ENCODE measurements around the gene SLC22A14.
"Not testable (repeated sequence)": the region's sequence is repeated elsewhere in the genome, so short reads cannot be mapped to it uniquely, and the experiment has no call there.

Gene SLC22A14

GRCh38 chr3:38238416-38239008, 43.6 kb upstream of the SLC22A14 start:
- peaks cover 11% of the 10 kb centered on the region; the same call in 1 of the 2 replicates for H3K9me3 ChIP-seq (ENCODE audit: low read length)
- H3K79me2 ChIP-seq (ENCODE audit: insufficient read depth, low read length): no peaks in the 10 kb centered on the region
- no peaks in the 10 kb centered on the region for H3K4me1 ChIP-seq (ENCODE audit: insufficient read depth, low read length, severe bottlenecking)
- H3F3A ChIP-seq (ENCODE audit: insufficient read depth, low read length): no peaks in the 10 kb centered on the region
- no peaks in the 10 kb centered on the region for H3K27me3 ChIP-seq (ENCODE audit: insufficient read depth, low read length)
- no peaks in the 10 kb centered on the region for H3K9me2 ChIP-seq (ENCODE audit: low read depth, low read length)
- H3K27ac ChIP-seq (ENCODE audit: low read depth, low read length, poor library complexity, severe bottlenecking): no peak overlapping the region
- no peak overlapping the region for H3K4me3 ChIP-seq (ENCODE audit: low read depth, low read length, poor library complexity, severe bottlenecking)
- no peak overlapping the region for H3K4me2 ChIP-seq (ENCODE audit: low read length)
- peaks cover 70% of the 10 kb centered on the region for H3K36me3 ChIP-seq (ENCODE audit: insufficient read depth, low read length)
- no peak overlapping the region for H2AFZ ChIP-seq (ENCODE audit: low read length)
- H4K20me1 ChIP-seq (ENCODE audit: insufficient read depth, low read length): no peaks in the 10 kb centered on the region
- TF ChIP-seq CTCF (IDR thresholded peaks at IDR 0.05; ENCODE audit: low read length) (no peak), EZH2 (IDR thresholded peaks at IDR 0.05; ENCODE audit: borderline replicate concordance, low read length) (no peak)
- H3K9ac ChIP-seq (ENCODE audit: low read length): no peak overlapping the region

- not testable (repeated sequence) for H3K27ac ChIP-seq (ENCODE audit: low read depth, low read length, poor library complexity, severe bottlenecking); H3K79me2 ChIP-seq (ENCODE audit: insufficient read depth, low read length); H4K20me1 ChIP-seq (ENCODE audit: insufficient read depth, low read length); H3K27me3 ChIP-seq (ENCODE audit: insufficient read depth, low read length); H3K9me3 ChIP-seq (ENCODE audit: low read length); H3K4me2 ChIP-seq (ENCODE audit: low read length); H3K4me3 ChIP-seq (ENCODE audit: low read depth, low read length, poor library complexity, severe bottlenecking); H3K9me2 ChIP-seq (ENCODE audit: low read depth, low read length); H3K4me1 ChIP-seq (ENCODE audit: insufficient read depth, low read length, severe bottlenecking); H3K9ac ChIP-seq (ENCODE audit: low read length); H2AFZ ChIP-seq (ENCODE audit: low read length); H3F3A ChIP-seq (ENCODE audit: insufficient read depth, low read length)
- peaks cover 69% of the 10 kb centered on the region for H3K36me3 ChIP-seq (ENCODE audit: insufficient read depth, low read length)
These were observed 39.3 kb upstream of the SLC22A14 start for GRCh38 chr3:38242812-38243211.

DNA sequence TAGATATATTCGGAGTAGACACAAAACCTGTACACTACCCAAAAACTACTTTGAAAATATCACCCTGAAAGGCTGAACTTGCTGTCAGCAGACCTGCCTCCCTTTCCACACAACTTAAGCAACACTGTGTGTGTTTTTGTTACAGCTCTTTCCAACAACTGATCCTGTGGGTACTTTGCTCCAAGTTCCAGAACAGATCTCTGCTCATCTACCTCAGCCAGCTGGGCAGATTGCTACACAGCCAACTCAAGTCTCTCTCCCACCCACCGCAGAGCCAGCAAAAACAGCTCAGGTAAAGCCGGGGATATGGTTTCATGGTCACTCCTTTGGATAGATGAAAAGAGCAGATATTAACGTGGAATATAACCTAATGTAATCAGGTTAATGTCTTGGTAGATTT, 36.2 kb upstream of the SLC22A14 start:
- Histone ChIP-seq H3K79me2 (ENCODE audit: insufficient read depth, low read length) (no peaks in the 10 kb centered on the region), H3K4me3 (ENCODE audit: low read depth, low read length, poor library complexity, severe bottlenecking) (no peak overlapping the region), H3K27ac (ENCODE audit: low read depth, low read length, poor library complexity, severe bottlenecking) (no peak overlapping the region), H3K4me2 (ENCODE audit: low read length) (no peak overlapping the region), H4K20me1 (ENCODE audit: insufficient read depth, low read length) (no peaks in the 10 kb centered on the region), H3K27me3 (ENCODE audit: insufficient read depth, low read length) (no peaks in the 10 kb centered on the region), H3K9me3 (ENCODE audit: low read length) (no peaks in the 10 kb centered on the region), H3F3A (ENCODE audit: insufficient read depth, low read length) (no peaks in the 10 kb centered on the region), H2AFZ (ENCODE audit: low read length) (no peak overlapping the region), H3K4me1 (ENCODE audit: insufficient read depth, low read length, severe bottlenecking) (no peaks in the 10 kb centered on the region), H3K9me2 (ENCODE audit: low read depth, low read length) (no peaks in the 10 kb centered on the region), H3K36me3 (ENCODE audit: insufficient read depth, low read length) (peaks cover 66% of the 10 kb centered on the region), H3K9ac (ENCODE audit: low read length) (no peak overlapping the region)
- no peak for TF ChIP-seq CTCF (IDR thresholded peaks at IDR 0.05; ENCODE audit: low read length)

DNA sequence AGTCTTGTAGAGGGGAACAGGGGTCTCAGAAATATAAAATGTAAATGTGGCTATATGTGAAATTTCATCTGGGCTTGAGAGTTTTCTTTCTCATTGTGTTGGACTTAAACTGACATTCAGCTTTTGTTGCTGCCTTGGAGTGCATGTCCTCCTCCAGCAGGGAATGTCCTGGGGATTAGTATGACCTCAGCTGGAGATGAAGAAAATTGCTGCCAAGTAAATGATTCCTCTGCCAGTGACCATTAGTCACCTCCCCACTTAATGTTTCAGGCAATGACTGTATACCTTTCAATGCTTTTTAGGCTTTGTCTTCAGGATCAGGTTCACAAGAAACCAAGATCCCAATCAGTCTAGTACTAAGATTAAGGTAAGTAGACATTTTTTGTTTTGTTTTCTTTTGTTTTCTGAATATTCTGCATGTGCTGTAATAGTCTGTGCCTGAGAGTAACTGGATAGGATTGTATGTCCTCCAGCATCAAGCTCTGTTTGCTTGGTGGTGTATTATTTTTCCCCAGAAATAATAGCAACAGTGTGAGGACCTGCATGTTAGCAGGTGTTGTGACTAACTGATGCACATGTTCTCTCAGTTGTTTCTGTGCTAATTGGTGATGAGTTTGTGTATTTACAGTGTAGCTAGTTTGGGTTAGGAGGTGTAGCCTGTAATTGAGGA, 34.6 kb upstream of the SLC22A14 start:
- Histone ChIP-seq H3F3A (ENCODE audit: insufficient read depth, low read length) (no peaks in the 10 kb centered on the region), H3K4me2 (ENCODE audit: low read length) (no peak overlapping the region), H3K79me2 (ENCODE audit: insufficient read depth, low read length) (no peaks in the 10 kb centered on the region), H3K9me2 (ENCODE audit: low read depth, low read length) (no peaks in the 10 kb centered on the region), H3K27ac (ENCODE audit: low read depth, low read length, poor library complexity, severe bottlenecking) (no peak overlapping the region), H3K27me3 (ENCODE audit: insufficient read depth, low read length) (no peaks in the 10 kb centered on the region), H4K20me1 (ENCODE audit: insufficient read depth, low read length) (no peaks in the 10 kb centered on the region), H2AFZ (ENCODE audit: low read length) (no peak overlapping the region), H3K9me3 (ENCODE audit: low read length) (no peaks in the 10 kb centered on the region), H3K4me1 (ENCODE audit: insufficient read depth, low read length, severe bottlenecking) (no peaks in the 10 kb centered on the region), H3K36me3 (ENCODE audit: insufficient read depth, low read length) (peaks cover 75% of the 10 kb centered on the region), H3K9ac (ENCODE audit: low read length) (no peak overlapping the region), H3K4me3 (ENCODE audit: low read depth, low read length, poor library complexity, severe bottlenecking) (no peak overlapping the region)
- no peak for TF ChIP-seq CTCF (IDR thresholded peaks at IDR 0.05; ENCODE audit: low read length)
- TF ChIP-seq EZH2 (IDR thresholded peaks at IDR 0.05; ENCODE audit: borderline replicate concordance, low read length): no peak

Data from OCI-LY1 (cell line).